ENCODE data around the gene MGARP. TPM values are rescaled to one million over a fixed set of nuclear protein-coding genes. Genes with fewer than 3 reads are reported as not detected.
"Not testable (repeated sequence)": the region's sequence is repeated elsewhere in the genome, so short reads cannot be mapped to it uniquely, and the experiment has no call there.

Gene MGARP
- polyA plus RNA-seq (ENCODE audit: insufficient read length in 4 of 4): under 1 TPM; 0.52 to 0.79 (median 0.62) TPM

DNA sequence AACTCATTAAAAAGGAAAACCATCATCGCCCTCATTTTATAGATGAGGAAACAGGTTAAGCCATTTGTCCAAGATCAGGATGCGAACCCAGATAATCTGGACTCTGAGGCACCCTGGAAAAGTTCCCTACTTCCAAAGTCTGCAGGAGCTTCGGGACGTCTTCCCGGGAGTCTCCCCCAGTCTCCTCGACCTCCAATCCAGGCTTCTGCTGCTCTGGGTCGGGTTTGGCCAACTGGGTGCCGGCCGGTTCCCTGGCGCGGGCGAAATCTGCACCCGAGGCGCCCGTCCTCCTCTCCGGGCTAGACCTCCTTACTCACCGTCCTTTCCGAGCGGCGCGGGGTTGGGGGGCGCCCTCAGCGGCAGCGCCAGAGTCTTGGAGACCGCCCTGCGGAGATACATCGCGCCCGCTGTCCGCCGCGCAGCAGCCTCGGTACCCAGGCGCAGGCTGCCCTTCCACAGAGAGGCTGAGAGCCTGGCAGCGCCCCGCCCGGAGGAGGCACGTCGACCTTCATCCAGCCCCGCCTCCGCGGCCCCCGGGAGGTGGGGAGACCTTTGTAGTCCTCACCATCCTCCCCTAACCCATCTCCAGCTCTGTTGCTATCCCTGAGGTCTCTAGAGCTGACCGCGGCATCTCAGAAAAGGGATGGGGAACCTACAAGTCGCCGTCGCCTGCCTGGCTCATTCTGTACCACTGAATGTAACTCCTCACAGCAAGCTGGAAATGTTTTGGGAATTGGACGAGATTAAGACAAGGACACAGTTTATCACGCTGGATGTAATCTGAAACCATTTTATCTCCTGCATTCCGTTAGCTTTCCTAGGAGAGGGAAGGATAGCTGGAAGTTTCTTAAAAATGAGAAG lies at the start of gene MGARP:
MGARP (minus strand) TSS at position 466 of the 861 bp plus-strand sequence; CDS start at position 399, 67 bp downstream.
- peak in 1 of 4 donors; percentile 7 for DNase-seq (ENCODE audit: low read depth in 4 of 4, low spot score in 3 of 4)

DNA sequence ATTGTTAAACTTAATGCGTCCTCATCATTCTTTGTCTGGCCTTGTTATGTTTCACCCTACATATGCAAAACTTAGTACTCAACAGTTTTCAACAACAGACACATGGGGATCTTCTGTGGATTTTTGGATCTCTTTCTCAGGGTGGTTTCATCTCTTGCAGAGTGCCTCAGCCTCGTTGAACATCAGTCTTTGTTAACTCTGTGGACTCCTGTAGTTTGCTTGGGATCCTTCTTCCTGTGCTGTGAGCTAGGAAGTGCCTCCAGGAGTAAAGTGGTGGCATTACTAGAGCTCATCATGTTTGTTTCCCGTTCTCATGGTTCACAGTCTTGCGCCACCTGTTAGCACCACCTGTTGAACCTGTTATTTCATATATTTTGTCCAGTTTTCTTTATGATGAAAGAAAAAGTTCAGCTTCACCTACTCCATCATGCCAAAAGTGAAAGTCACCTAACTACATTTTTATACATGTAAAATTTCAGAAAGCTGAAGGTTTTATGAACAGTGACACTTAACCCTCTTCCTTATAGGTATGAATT lies 49.7 kb upstream of the MGARP start:
- no peak for DNase-seq (ENCODE audit: low read depth in 4 of 4, low spot score in 3 of 4)

DNA sequence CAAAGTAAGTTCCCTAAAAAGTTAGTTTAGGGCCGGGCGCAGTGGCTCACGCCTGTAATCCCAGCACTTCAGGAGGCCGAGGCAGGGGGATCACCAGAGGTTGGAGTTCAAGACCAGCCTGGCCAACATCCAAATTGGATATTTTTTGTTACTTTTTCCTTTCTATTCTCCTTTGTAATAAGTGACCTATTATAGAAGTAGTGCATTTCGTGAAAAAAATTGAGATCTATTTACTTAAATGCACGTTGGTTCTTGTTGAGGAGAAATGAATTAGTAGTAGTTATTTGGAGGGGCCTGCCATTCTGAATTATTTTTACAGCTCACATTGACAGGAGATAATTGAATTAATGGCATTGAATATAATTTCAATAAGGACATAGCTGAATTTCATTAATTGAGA lies 44.6 kb upstream of the MGARP start:
- no peak for DNase-seq (ENCODE audit: low read depth in 4 of 4, low spot score in 3 of 4)

DNA sequence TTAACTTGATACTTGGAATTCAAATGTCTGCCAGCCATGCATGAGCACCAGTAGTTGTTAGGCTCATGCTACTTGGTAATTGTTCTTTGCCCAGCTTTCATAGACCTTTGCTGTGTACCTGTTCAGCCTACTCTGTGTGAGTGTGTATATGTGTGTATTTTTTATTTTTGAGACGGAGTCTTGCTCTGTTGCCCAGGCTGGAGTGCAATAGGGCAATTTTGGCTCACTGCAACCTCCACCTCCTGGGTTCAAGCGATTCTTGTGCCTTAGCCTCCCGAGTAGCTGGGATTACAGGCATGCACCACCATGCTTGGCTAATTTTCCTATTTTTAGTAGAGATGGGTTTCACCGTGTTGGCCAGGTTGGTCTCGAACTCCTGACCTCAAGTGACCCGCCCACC lies 42.5 kb upstream of the MGARP start:
- DNase-seq (ENCODE audit: low read depth in 4 of 4, low spot score in 3 of 4): not testable (repeated sequence)

DNA sequence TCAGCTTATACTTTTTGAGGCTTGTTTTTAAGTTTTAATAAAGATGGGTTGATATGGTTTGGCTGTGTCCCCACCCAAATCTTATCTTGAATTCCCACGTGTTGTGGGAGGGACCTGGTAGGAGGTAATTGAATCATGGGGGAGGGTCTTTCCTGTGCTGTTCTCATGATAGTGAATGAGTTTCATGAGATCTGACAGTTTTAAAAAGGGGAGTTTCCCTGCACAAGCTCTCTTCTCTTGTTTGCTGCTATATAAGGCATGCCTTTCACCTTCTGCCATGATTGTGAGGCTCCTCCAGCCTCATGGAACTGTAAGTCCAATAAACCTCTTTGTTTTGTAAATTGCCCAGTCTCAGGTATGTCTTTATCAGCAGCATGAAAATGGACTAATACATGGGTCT lies 42.0 kb upstream of the MGARP start:
- DNase-seq (ENCODE audit: low read depth in 4 of 4, low spot score in 3 of 4): not testable (repeated sequence)

DNA sequence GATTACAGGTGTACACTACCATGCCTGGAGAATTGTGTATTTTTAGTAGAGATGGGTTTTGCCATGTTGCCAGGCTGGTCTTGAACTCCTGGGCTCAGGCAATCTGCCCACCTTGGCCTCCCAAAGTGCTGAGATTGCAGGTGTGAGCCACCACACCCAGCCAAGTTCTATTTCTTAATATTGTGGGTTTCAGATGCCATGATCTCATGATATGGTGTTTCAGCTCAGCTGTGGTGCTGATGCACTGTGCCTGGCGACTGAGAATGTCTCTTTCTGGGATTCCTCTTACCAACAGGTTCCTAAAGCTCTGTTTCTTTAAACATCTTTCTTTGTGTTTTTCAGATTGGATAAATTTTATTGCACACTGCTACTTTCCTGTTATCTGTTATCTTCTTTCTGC lies 39.5 kb upstream of the MGARP start:
- no peak for DNase-seq (ENCODE audit: low read depth in 4 of 4, low spot score in 3 of 4)

DNA sequence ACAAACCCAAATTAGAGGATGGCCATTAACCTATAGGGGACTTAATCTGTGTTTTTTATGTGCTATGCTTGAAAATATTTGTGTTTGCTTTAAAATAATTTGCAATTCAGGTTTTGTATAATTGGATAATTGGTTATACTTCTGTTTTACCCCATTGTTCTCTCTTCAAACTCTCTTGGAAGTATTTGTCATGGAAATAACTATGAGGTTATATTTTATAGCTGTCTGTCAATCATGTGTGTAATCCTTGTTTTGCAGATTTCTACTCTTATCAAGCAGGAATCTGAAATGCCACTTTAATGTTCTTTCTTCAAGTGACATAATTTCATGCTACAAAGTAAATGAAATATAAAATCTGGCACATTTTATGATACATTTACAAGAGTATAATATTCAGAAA lies 37.6 kb upstream of the MGARP start:
- no peak for DNase-seq (ENCODE audit: low read depth in 4 of 4, low spot score in 3 of 4)

DNA sequence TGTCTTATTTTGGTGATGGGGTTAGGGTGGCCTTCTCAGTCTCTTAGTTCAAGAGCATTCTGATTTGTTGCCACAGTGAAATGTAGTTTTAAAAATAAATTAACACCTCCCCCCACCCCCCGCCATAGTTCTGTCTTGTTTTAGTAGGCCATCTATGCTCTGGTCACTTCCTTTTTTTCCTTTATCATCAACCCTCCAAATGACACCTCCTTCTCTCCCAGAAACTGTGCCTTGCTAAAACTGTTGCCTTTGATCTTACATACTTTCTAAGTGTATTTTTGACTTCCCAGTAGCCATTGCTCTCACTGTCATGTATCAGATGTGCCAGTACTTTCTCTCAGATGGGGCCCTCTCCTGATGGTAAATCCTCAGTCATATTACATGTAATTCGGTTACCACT lies 36.7 kb upstream of the MGARP start:
- DNase-seq (ENCODE audit: low read depth in 4 of 4, low spot score in 3 of 4): no peak

DNA sequence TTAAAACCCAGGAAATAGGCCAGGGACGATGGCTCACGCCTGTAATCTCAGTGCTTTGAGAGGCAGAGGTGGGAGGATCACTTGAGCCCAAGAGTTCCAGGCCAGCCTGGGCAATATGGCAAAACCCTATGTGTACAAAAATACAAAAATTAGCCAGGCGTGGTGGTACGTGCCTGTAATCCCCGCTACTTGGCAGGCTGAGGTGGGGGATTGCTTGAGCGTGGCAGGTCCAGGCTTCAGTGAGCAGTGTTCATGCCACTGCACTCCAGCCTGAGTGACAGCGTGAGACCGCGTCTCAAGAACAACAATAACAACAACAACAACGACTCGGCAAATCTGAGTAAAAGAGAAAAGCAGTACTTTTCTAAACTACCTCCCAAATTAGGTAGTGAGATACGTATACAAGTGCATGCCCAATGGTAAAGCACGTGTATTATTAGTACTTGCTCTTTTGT lies 35.2 kb upstream of the MGARP start:
- no peak for DNase-seq (ENCODE audit: low read depth in 4 of 4, low spot score in 3 of 4)

DNA sequence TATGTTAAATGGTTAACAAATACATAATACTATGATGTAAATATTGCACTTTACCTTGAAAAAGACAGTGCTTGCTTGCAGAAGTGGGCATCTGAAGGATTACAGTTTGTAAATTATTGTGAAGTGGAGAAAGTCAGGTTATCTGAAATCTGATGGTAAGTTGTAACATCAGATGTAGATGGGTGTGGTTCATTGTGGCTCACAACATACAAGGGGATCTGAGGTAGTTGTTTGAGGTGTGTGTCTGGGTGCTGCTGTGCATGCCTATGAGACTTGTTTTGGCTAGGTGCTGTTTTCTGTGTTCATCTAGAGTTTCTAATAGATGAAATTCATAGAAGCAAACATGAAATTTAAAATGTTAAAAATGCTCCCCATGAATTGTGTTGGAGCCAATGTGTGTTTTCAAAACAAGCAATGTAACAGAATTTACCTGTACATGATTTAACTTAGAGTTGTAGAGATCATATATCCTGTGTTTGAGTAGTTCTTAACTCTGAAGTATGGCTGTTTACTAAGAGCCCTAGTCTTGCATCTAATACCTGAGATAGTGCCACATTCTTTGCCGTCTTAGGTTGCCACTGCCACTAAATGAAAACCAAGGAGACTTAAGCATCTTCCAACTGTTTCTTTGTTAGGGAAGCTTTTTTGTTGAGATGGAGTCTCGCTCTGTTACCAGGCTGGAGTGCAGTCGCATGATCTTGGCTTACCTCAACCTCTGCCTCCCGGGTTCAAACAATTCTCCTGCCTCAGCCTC lies 34.2 kb upstream of the MGARP start:
- no peak for DNase-seq (ENCODE audit: low read depth in 4 of 4, low spot score in 3 of 4)

DNA sequence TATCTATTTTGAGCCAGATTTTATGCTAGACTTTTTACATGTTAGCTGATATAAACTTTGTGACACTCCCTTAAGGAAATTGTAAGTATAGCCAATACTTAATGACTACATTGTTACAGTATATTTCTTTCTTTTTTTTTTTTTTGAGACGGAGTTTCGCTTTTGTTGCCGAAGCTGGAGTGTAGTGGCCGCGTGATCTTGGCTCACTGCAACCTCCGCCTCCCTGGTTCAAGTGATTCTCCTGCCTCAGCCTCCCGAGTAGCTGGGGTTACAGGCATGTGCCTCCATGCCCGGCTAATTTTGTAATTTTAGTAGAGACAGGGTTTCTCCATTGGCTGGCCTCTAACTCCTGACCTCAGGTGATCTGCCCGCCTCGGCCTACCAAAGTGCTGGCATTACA lies 33.4 kb upstream of the MGARP start:
- not testable (repeated sequence) for DNase-seq (ENCODE audit: low read depth in 4 of 4, low spot score in 3 of 4)

DNA sequence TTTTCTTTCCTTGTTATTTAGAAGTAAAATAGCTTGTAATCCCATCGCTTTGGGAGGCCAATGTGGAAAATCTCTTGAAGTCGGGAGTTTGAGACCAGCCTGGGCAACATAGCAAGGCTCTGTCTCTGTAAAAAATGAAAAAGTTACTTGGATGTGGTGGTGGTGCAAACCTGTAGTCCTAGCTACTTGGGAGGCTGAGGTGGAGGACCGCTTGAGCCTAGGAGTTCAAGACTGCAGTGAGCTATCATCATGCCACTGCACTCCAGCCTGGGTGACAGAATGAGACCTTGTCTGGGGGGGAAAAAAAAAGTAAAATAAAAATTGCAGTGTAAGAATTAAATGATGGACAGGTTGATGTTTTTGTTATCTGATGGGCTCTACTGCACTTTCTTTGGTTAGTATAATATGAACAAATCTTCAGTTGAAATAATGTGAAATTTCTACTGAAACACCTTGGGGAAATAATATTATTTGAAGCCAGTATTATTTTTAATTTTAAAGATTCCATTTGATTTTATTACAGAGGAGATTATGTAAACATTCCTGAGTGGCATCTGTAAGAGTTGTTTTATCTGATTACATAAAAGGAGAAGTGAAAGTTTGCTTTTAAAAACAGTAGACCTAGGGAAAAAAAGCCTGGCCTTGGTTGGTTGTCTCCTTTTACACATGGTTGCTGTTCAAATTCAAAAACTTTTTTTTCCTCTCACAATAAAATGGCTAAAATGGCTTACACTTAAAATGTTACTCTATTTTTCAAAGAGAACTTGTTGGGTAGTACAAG lies 32.7 kb upstream of the MGARP start:
- no peak for DNase-seq (ENCODE audit: low read depth in 4 of 4, low spot score in 3 of 4)

DNA sequence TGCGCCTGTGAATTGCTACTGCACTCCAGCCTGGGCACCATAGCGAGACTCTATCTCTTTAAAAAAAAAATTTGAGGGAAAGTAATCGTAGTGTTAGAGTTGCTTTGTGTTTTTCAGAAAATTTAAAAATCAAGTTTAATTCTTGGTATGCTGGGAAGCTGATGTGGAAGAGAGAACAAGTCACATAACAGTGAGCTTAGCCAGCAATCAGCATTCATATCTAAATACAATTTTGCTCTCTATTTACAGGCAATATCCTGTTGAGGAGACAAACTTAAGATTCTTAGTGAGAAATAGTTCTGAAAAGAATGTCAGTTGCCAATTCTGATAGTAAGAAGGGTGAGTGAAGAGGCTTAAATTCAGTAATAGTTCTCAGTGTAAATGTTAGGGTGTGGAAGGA lies 31.9 kb upstream of the MGARP start:
- DNase-seq (ENCODE audit: low read depth in 4 of 4, low spot score in 3 of 4): no peak

DNA sequence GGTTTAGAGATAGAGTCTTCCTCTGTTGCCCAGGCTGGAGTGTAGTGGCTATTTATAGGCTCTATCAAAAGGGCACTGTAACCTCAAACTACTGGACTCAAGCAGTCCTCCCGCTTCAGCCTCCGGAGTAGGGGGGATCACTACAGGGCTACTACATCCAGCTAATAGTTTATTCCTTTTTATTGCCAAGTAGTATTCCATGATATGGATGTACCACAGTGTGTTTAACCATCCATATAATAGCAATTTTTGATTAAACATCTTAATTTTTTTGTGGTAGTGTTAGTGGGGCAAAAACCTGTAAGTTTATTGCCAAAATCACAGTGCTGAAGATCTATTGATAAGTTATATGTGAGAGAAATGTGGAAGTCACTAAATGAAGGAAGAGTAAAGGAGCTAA lies 24.9 kb upstream of the MGARP start:
- no peak for DNase-seq (ENCODE audit: low read depth in 4 of 4, low spot score in 3 of 4)

DNA sequence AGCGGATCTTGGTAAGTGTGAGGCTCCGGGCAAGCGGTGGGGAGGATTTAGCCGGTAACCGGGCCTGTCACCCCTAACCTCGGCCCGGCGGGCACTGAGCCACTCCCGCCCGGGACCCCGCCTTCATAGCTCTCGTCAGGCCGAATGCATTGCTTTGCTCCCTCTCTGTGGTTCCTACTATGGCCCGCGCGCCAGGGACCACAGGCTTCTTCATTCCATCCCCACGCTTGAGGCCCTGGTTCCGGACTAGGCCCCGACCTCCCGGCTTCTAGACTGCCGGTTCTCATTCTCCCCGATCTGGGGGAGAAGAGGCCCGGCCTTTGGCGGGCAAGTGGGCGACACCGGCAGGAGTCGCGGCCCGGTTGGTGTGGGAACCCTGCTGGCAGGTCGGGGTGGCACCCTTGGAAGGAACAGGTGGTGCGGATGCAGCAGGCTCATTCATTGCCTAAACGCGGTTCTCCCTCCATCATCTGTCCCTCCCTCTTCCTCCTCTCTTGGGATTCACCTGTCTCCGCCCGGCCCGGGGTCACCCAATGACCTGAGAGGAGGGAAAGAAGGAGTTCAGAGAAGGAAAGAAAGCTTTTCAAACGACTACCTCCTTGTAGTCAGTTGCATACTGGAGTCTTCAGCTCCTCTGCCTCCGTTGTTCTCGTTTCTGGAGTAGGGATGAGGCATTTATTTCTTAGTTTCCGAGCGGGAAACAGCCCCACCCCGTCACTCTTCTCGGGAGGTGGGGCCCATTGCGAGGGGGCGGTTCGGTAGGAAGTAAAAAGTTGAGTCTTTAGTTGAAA lies 22.0 kb upstream of the MGARP start, which contains the start of gene NDUFC1:
NDUFC1 (minus strand) TSS at position 657 of the 791 bp plus-strand sequence. CDS start 6,679 bp downstream, outside the sequence.
- peak in 2 of 4 donors; percentile 23 to 29 for DNase-seq (ENCODE audit: low read depth in 4 of 4, low spot score in 3 of 4)

DNA sequence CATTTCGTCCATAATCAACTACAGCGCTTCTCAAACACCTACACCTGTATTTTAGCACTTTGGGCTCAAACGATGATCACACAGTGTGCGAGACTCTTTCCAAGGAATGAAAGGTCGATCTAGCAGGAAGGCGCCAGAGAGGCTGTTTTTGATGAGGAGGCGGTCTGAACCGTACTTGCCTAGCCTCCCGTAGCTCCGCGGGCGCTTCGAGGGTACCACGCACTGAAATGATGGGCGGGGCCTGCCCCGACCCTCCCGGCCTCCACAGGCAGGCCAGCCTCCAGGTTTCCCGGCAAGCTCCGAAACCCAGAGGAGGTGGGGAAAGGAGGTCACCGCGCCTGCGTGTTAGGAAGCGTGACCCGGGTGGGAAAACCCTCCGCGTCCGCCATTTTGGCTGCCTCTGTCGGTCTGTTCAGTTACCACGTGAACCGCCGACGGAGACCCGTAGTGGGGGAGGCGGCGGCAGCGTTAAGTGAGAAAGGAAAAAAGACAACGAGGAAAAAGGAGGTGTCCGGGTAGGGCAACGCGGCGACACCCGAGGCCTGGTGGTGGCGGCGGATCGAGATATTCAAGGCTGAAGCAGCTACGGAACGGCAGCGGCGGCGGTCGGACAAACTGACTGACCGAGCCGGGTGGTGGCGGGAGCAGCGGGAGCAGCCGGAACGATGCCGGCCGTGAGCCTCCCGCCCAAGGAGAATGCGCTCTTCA lies 21.2 kb upstream of the MGARP start, which contains the start of gene NAA15:
NAA15 (plus strand) TSS at position 393 of the 708 bp plus-strand sequence; CDS start at position 666, 273 bp downstream.
- peak; percentile 93 to 96 (median 96) for DNase-seq (ENCODE audit: low read depth in 4 of 4, low spot score in 3 of 4)

DNA sequence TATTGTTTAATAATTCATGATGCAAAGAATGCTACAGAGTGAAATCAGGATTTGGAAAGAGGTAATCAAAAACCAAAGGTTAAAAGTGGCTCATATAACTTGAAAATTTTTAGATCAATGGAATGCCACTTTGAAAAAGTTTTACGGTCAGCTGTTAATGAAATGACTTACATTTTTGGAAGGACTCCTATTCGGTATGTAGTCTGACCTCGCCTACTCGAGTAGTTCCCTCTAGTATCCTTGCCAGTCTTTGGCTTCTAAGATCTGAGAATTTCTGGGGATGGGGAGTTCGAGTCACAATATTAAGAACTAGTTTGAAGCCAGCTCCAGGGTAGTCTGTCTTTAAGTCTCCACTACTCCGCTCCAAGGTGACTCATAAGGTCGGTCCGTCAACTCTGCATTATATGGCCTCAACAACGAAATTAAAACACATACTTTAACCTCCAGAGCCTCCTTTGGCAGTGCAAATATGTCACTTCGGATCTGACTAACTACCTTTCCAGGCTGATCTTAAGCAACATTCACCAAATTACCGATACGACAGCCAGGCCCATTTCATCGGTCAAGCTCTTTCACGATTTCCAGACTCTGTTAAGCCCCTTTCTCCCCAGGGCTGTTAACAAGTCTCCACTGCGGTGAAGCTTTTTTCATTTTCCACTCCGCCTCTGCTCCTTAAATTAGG lies 20.5 kb upstream of the MGARP start:
- DNase-seq (ENCODE audit: low read depth in 4 of 4, low spot score in 3 of 4): peak in 1 of 4 donors; percentile 22

DNA sequence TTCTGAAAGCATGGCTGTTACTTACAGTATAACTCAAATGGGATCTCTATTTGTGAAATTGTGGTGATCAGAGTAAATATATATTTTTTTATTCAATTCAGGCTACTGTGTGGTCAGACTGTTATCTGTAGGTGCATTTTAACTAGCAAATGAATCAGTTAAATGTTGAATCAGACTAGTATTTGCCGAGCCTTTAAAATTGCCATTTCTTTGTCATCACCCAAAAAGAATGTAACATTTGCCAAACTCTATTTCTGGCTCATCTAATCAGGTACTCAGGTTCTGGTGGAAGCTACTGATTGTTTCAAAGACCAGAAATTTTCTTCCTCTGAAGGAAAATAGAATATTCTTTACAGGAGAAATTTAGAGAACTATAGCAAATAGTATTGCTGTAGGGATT lies 19.5 kb upstream of the MGARP start:
- DNase-seq (ENCODE audit: low read depth in 4 of 4, low spot score in 3 of 4): no peak
